HepG2 (cell line): ENCODE measurements around the gene PRKCE. TPM values are rescaled to one million over a fixed set of nuclear protein-coding genes. Genes with fewer than 3 reads are reported as not detected.

Experiments
- CHD4 ChIP-seq: fragments of 200-600 bp; sonication (generic); IDR thresholded peaks from 2 replicates; pipeline ENCODE4 v1.7.0; 2017; ENCODE audit warnings: mild to moderate bottlenecking, low read length, borderline replicate concordance
- CREB1 ChIP-seq, 2 experiments: fragments of 450-650 bp in 1 of 2; IDR thresholded peaks; 2 replicates each; pipeline ENCODE4 v1.6.1; 2016 to 2017; ENCODE audit warnings: control low read depth in 1 of 2, mild to moderate bottlenecking in 1 of 2, missing compliant biosample characterization in 1 of 2, missing genetic modification characterization in 1 of 2
- E2F1 ChIP-seq: sonication (generic); formaldehyde crosslinking; IDR thresholded peaks from 2 replicates; pipeline ENCODE4 v1.5.0; 2020; ENCODE audit warnings: missing genetic modification reagents
- GPN1 ChIP-seq: sonication (generic); formaldehyde crosslinking; IDR thresholded peaks from 2 replicates; pipeline ENCODE4 v1.5.1; 2020; ENCODE audit warnings: missing genetic modification reagents, borderline replicate concordance
- IRX3 ChIP-seq: sonication (generic); formaldehyde crosslinking; IDR thresholded peaks from 2 replicates; pipeline ENCODE4 v1.8.1; 2023; ENCODE audit warnings: mild to moderate bottlenecking, low read depth, missing genetic modification reagents, borderline replicate concordance
- NKX3-1 ChIP-seq: sonication (generic); formaldehyde crosslinking; IDR thresholded peaks from 2 replicates; pipeline ENCODE4 v1.5.0; 2020; ENCODE audit warnings: missing genetic modification reagents
- RAD51 ChIP-seq: fragments of 450-650 bp; IDR thresholded peaks from 2 replicates; pipeline ENCODE4 v1.6.1; 2016; ENCODE audit warnings: borderline replicate concordance
- RELA ChIP-seq: sonication (generic); formaldehyde crosslinking; IDR thresholded peaks from 2 replicates; pipeline ENCODE4 v1.4.0; 2020; ENCODE audit warnings: missing genetic modification reagents
- TCF7 ChIP-seq: sonication (generic); IDR thresholded peaks from 2 replicates; pipeline ENCODE4 v1.6.1; 2016; ENCODE audit warnings: antibody characterized with exemption, low read depth
- ZBTB7A ChIP-seq: sonication (generic); formaldehyde crosslinking; IDR thresholded peaks from 2 replicates; pipeline ENCODE4 v1.8.0; 2022; ENCODE audit warnings: mild to moderate bottlenecking, missing genetic modification reagents
- ZFP37 ChIP-seq: sonication (generic); formaldehyde crosslinking; IDR thresholded peaks from 2 replicates; pipeline ENCODE4 v1.4.0; 2020; ENCODE audit warnings: missing genetic modification reagents, borderline replicate concordance
- ZNF160 ChIP-seq: sonication (generic); formaldehyde crosslinking; IDR thresholded peaks from 2 replicates; pipeline ENCODE4 v1.8.0; 2022; ENCODE audit warnings: mild to moderate bottlenecking, inconsistent platforms, missing genetic modification reagents
- ZNF292 ChIP-seq: sonication (generic); formaldehyde crosslinking; IDR thresholded peaks from 2 replicates; pipeline ENCODE4 v1.8.1; 2022; ENCODE audit warnings: mild to moderate bottlenecking, low read depth, missing genetic modification reagents, borderline replicate concordance
- ZNF839 ChIP-seq: sonication (generic); formaldehyde crosslinking; IDR thresholded peaks from 2 replicates; pipeline ENCODE4 v1.4.0; 2020; ENCODE audit warnings: missing genetic modification reagents, mild to moderate bottlenecking, borderline replicate concordance
- polyA plus RNA-seq, 8 experiments: library from polyadenylated mRNA; depleted of rRNA in 3 of 8; stranded (reverse) in 7 of 8; unstranded in 1 of 8; fragments of >200 nt; fragmentation: Illumina TruSeq in 4 of 8; extraction: Trizol in 4 of 8; gene quantifications; 2 replicates each; pipeline versions ENCODE4 v1.2.1 to v1.2.3, GENCODE V29; 2011 to 2016; ENCODE audit warnings: low read depth in 4 of 8, missing spikeins in 1 of 8, mixed read lengths in 1 of 8; ENCODE audit not compliant: insufficient read depth in 1 of 8
- total RNA-seq, 5 experiments: library from RNA; depleted of rRNA; stranded (reverse); fragments of >200 nt; fragmentation: Illumina TruSeq; extraction: Trizol; gene quantifications; 2 replicates each; pipeline ENCODE4 v1.2.3, GENCODE V29; 2016; ENCODE audit warnings: low read depth in 1 of 5
- TF ChIP-seq, protein P1 (sequence below): sonication (generic); formaldehyde crosslinking; IDR thresholded peaks from 2 replicates; pipeline ENCODE4 v1.4.0; 2020; ENCODE audit warnings: mild to moderate bottlenecking, missing genetic modification reagents, borderline replicate concordance
- TF ChIP-seq, protein P2 (sequence below): sonication (generic); formaldehyde crosslinking; IDR thresholded peaks from 2 replicates; pipeline ENCODE4 v1.4.0; 2020; ENCODE audit warnings: missing genetic modification reagents
- TF ChIP-seq, protein P3 (sequence below): sonication (generic); formaldehyde crosslinking; IDR thresholded peaks from 2 replicates; pipeline ENCODE4 v1.4.0; 2020; ENCODE audit warnings: low read depth, mild to moderate bottlenecking, missing genetic modification reagents

The PRKCE gene
- total and polyA plus RNA-seq, 2 of the 13 experiments (the other 11 are each of a cell fraction or from before 2014, with no cell fraction given), result 1.0 to 3.9 TPM

DNA sequence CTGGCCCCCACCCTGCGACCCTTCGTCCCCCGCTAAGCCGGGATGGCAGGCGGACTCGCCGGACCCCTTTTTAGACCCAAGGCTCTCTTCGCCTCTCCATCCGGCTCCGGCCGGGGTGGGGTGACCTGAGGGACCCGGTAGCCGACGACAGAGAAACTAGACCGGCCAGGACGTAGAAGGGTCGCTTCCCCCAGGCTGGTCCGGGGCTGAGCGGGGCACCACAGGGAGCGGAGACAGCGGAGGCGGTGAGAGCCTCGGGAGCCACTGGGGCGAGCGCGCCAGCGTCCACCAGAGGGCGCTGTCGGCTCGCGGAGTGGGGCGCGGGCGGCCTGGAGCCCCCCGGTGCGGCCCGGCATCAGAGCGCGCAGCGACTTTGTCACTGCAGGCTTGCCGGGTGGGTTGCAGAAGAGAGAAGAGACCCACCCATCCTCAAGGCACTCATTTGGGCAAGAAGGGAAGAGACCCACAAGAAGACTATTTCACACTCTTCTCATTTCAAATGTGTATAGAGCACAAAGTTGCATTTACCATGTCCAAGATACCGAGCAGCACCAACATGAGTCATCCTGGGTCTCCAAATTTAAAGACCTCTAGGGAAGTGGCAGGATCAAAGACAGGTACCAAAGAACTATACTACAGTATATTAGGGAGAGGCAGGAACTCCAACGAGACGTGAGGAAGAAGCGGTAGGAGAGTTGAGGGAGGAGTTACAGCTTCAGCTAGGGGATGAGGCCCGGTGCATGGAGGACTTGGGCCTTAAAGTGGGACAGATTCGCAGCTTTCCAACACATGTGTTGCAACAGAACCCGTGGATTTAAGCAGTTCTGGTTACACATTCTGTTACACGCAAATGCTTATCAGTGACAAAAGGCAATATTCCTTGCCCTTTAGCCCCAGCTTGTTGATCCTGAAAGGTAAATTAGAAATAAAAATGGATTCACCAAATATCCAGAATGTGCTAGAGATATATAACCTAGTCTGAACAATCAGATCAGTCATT, 7.6 kb upstream of the PRKCE start (continued):
- TF ChIP-seq, protein P1, sequence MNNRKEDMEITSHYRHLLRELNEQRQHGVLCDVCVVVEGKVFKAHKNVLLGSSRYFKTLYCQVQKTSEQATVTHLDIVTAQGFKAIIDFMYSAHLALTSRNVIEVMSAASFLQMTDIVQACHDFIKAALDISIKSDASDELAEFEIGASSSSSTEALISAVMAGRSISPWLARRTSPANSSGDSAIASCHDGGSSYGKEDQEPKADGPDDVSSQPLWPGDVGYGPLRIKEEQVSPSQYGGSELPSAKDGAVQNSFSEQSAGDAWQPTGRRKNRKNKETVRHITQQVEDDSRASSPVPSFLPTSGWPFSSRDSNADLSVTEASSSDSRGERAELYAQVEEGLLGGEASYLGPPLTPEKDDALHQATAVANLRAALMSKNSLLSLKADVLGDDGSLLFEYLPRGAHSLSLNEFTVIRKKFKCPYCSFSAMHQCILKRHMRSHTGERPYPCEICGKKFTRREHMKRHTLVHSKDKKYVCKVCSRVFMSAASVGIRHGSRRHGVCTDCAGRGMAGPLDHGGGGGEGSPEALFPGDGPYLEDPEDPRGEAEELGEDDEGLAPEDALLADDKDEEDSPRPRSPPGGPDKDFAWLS, result peak; percentile 38; the same call in 1 of the 2 replicates
- TF ChIP-seq, protein P2, sequence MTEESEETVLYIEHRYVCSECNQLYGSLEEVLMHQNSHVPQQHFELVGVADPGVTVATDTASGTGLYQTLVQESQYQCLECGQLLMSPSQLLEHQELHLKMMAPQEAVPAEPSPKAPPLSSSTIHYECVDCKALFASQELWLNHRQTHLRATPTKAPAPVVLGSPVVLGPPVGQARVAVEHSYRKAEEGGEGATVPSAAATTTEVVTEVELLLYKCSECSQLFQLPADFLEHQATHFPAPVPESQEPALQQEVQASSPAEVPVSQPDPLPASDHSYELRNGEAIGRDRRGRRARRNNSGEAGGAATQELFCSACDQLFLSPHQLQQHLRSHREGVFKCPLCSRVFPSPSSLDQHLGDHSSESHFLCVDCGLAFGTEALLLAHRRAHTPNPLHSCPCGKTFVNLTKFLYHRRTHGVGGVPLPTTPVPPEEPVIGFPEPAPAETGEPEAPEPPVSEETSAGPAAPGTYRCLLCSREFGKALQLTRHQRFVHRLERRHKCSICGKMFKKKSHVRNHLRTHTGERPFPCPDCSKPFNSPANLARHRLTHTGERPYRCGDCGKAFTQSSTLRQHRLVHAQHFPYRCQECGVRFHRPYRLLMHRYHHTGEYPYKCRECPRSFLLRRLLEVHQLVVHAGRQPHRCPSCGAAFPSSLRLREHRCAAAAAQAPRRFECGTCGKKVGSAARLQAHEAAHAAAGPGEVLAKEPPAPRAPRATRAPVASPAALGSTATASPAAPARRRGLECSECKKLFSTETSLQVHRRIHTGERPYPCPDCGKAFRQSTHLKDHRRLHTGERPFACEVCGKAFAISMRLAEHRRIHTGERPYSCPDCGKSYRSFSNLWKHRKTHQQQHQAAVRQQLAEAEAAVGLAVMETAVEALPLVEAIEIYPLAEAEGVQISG (CRISPR knock-in tag), result no peak
- no peak for TF ChIP-seq ZFP37 (CRISPR knock-in tag)
- no peak for TF ChIP-seq E2F1 (CRISPR knock-in tag)
- TF ChIP-seq CREB1 (IDR thresholded peaks at IDR 0.05), result no peak
- TF ChIP-seq CREB1 (CRISPR knock-in tag; IDR thresholded peaks at IDR 0.05), result no peak
- TF ChIP-seq TCF7, result no peak
- no peak for TF ChIP-seq RAD51
- TF ChIP-seq CHD4, result no peak
- TF ChIP-seq NKX3-1 (CRISPR knock-in tag), result no peak
- 0 out of 2 replicates have a peak, but pooled peaks have one; percentile 47 for TF ChIP-seq IRX3 (CRISPR knock-in tag)
- no peak for TF ChIP-seq ZNF292 (CRISPR knock-in tag)
- peak; percentile 42; the same call in 1 of the 2 replicates for TF ChIP-seq ZNF839
- TF ChIP-seq, protein P3, sequence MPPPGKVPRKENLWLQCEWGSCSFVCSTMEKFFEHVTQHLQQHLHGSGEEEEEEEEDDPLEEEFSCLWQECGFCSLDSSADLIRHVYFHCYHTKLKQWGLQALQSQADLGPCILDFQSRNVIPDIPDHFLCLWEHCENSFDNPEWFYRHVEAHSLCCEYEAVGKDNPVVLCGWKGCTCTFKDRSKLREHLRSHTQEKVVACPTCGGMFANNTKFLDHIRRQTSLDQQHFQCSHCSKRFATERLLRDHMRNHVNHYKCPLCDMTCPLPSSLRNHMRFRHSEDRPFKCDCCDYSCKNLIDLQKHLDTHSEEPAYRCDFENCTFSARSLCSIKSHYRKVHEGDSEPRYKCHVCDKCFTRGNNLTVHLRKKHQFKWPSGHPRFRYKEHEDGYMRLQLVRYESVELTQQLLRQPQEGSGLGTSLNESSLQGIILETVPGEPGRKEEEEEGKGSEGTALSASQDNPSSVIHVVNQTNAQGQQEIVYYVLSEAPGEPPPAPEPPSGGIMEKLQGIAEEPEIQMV (CRISPR knock-in tag), result 0 out of 2 replicates have a peak, but pooled peaks have one; percentile 52
- no peak for TF ChIP-seq ZBTB7A
- TF ChIP-seq ZNF160 (CRISPR knock-in tag), result peak; percentile 78; the same call in 1 of the 2 replicates
- no peak; the same call in 1 of the 2 replicates for TF ChIP-seq RELA (CRISPR knock-in tag)
- no peak for TF ChIP-seq GPN1 (CRISPR knock-in tag)
